Glomerular endothelial cell (primary cell): ENCODE measurements around the gene SSU72. TPM values are rescaled to one million over a fixed set of nuclear protein-coding genes. Genes with fewer than 3 reads are reported as not detected.

Experiments used
- DNase-seq: peaks from one replicate; pipeline ENCODE4 v3.0.0-alpha.2; 2011; ENCODE audit warnings: low read depth, low spot score; ENCODE audit errors: extremely low read depth
- total RNA-seq: library from RNA; depleted of rRNA; stranded (reverse); fragments of >200 nt; gene quantifications from 2 replicates; pipeline ENCODE4 v1.2.3, GENCODE V29; 2015

The SSU72 gene
- total RNA-seq, 1 donor from 2014 or later = 136 TPM

DNA sequence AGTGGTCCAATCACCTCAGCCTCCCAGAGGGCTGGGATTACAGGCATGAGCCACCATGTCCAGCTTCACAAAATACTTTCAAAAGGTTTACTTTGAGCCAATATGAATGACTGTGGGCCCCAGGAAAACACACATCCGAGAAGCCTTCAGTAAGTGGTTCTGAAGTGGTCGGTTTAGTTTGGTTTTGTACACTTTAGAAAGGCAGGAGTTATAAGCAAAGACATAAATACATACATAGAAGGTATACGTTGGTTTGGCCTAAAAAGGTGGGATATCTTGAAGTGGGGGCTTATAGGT, 37.4 kb upstream of the SSU72 start:
- no peak for DNase-seq

DNA sequence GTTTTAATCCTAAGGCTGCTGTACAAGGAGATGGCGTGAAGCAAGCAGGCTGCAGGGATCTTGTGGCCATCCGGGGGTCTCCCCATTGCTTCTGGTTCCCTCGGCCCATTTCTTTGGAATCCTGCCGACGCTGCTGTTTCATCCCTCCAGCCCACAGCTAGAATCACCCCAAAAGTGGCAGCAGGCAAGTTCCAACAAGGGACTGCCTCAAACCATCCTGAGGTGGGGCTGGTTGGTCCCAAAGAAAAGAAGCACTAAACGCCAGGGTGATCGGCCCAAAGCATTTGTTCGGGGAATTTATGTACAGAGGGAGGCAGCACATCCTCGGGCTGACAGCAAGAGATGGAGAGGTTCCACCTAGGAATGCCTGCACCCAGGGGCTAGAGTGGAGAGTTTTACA, 36.1 kb upstream of the SSU72 start:
- no peak for DNase-seq

- no peak for DNase-seq
Measured at GRCh38 chr1:1609822-1610485, 35.3 kb upstream of the SSU72 start.

DNA sequence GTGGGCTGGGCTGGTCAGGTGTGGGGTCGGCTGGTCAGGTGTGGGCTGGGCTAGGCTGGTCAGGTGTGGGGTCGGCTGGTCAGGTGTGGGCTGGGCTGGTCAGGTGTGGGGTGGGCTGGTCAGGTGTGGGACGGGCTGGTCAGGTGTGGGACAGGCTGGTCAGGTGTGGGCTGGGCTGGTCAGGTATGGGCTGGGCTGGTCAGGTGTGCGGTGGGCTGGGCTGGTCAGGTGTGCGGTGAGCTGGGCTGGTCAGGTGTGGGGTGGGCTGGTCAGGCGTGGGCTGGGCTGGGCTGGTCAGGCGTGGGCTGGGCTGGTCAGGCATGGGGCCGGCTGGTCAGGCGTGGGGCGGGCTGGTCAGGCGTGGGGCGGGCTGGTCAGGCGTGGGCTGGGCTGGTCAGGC, 31.6 kb upstream of the SSU72 start:
- DNase-seq = no peak

- no peak for DNase-seq
Measured at GRCh38 chr1:1605724-1606123, 31.1 kb upstream of the SSU72 start.

GRCh38 chr1:1605034-1605591, 30.4 kb upstream of the SSU72 start:
- DNase-seq = no peak

DNA sequence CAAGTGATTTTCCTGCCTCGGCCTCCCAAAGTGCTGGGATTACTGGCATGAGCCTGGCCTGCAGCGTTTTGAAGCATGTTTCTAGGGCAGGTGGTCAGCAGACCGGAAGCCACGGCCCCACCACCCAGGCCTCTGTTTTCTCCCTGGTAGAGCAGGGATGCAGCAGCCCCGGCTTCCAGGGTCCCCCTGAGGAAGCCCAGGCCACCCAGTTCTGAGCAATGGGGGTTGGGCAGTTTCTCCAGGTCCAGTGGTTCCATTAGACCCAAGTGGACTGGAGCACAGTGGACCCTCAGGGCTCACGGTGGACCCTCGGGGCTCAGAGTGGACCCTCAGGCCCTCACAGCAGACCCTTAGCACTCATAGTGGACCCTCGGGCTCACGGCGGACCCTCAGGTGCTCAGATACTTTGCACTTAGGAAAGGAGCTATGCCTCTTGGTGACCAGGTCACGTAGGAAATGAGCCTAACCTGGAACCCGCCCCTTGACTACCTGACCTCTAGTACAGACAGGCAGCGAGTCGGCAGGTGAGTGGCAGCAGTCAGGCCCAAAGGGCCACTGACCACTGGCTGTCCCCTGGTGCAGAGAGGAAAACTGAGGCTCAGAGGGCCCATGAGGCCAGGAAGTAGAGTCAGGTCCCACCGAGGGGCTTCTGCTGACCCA, 29.8 kb upstream of the SSU72 start:
- no peak for DNase-seq

DNA sequence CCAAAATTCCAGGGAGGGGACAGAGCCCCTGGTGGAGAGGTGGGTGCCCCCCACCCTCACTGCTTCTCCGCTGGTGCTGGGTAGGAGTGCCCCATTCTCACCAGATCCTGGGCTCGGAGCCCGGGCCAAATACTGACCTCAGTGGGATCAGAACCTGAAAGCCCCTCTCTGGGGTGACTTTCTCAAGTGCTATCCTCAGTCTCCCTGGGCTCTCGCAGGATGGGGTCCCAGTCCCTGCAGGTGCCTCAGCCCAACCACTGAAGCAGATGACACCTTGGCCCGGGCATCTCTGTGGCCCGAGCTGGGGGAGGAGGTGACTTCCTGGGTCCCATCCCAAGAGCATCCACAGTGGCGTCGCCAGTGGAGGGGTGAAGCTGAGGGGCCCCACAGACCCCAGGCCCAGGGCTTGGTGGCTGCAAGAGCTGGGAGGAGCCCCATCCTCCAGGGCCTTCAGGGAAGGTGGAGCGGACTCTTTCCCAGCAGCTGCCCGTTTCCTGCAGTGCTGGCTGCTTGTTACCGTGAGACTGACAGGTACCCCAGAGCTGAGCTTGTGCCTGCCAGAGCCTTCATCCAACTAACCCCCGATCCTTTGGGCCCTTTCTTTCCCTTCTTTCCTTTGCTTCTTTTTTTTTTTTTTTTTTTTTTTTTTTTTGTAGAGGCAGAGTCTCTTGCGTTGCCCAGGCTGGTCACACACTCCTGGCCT, 29.2 kb upstream of the SSU72 start:
- no peak for DNase-seq

GRCh38 chr1:1602968-1603506, 28.4 kb upstream of the SSU72 start:
- no peak for DNase-seq

- DNase-seq = no peak
Measured at GRCh38 chr1:1602304-1602967, 27.8 kb upstream of the SSU72 start.

GRCh38 chr1:1601564-1602303, 27.1 kb upstream of the SSU72 start:
- no peak for DNase-seq

GRCh38 chr1:1600861-1601563, 26.3 kb upstream of the SSU72 start:
- DNase-seq = no peak

- DNase-seq = no peak
Measured at GRCh38 chr1:1599935-1600860, 25.5 kb upstream of the SSU72 start, which contains the start of gene FNDC10. Gene FNDC10, minus strand, starts transcription at chr1:1600135. Its CDS starts 120 bp downstream, at chr1:1600015.

GRCh38 chr1:1599030-1599934, 24.6 kb upstream of the SSU72 start:
- no peak for DNase-seq

DNA sequence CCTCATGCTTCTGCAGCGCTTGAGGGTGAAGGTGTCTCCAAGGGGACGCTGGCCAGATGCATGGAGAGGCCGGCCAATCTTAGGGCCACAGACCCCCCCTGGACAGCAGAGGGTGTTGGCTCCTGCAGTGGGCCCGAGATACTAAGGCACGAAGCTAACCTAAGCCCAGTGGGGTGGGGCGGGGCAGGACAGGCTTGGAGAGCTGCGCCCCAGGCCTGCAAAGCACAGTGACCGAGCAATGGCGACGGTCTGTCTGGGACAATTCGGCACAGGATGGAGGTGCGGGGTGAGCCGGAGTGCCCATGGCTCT, 24.0 kb upstream of the SSU72 start:
- DNase-seq = no peak

- DNase-seq = no peak
Measured at GRCh38 chr1:1598051-1598719, 23.5 kb upstream of the SSU72 start.

DNA sequence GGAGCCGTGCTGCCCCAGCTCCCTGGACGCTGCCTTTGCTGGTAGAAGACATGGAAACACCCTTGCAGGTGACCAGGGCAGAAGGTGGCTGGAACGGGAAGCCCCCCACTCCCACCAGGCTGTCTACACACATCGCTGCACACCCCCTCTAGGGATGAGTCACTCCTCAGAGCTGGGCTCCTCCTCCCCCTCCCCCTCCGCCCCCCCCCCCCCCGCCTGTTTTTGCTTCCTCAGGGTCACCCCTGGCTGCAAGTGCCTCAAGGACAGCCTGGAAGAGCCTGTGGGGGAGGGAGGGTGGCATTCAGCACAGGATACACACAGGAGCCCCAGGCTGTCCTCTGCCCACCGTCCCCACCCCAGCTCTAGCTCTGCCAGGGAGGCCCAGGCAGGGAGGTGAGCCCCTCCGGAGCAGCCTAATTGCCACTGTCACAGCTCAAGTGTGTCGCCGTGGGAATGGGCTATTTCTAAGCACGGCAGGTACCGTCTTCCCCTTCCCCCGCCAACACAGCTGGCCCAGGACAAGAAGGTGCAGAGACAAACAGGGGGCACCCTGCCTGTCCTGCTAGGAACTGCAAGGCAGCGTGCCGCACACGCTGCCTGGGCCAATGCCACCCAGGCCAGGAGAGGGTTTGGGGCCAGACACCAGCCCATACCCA, 22.7 kb upstream of the SSU72 start:
- no peak for DNase-seq
